Measurements from ENCODE around the gene PCNA. TPM values are rescaled to one million over a fixed set of nuclear protein-coding genes. Genes with fewer than 3 reads are reported as not detected.

Gene PCNA
- polyA plus RNA-seq, 2 of the 4 experiments (the other 2 are of a cell fraction), result 445 to 450 TPM

GRCh38 chr20:5118220-5119142, 1.3 kb downstream of the PCNA start:
- peak overlapping the region; percentile 78 for H3K4me3 ChIP-seq
- ChIA-PET POLR2A (interaction anchor here (2.0 to 2.3 kb wide), 4 partner anchors 8 to 74 kb away, joined by 7 to 14 read pairs (median 8); partner anchors contain the start of gene CDS2), CTCF (interaction anchor here (1.2 to 5.1 kb wide), 4 partner anchors 10 to 86 kb away, joined by 3 to 45 read pairs (median 4); no protein-coding TSS in a partner anchor)
- DNase-seq (ENCODE audit: low read depth in 1 of 2, low spot score in 1 of 2) (peak in 1 of 2 experiments; percentile 37), FAIRE-seq (no peak), ATAC-seq (no peak)
- TF ChIP-seq MYC (IDR thresholded peaks at IDR 0.05; ENCODE audit: borderline replicate concordance, low read length) (0 out of 2 replicates have a peak, but pooled peaks have one; percentile 12), MAX (IDR thresholded peaks at IDR 0.05) (no peak)
- 5% methylated on average over 23 of the region's 23 CpGs for WGBS (ENCODE audit: missing lambda C conversion rate)
- H3K4me2 ChIP-seq, result peak overlapping the region; percentile 89
- peak overlapping the region; percentile 85 to 90 for H3K27ac ChIP-seq
- peaks cover 38% of the 10 kb centered on the region for H3K4me1 ChIP-seq
- H3K9me3 ChIP-seq, result no peaks in the 10 kb centered on the region

GRCh38 chr20:5116875-5117274, 2.9 kb downstream of the PCNA start:
- Histone ChIP-seq H3K9me3 (no peaks in the 10 kb centered on the region), H3K27ac (no peak overlapping the region), H3K4me2 (peak overlapping the region; percentile 89), H3K4me3 (no peak overlapping the region; the same call in 2 of the 3 replicates), H3K4me1 (peaks cover 39% of the 10 kb centered on the region)
- ChIA-PET POLR2A (interaction anchor here (2.3 kb wide), 1 partner anchor 10 kb away, joined by 9 read pairs; the partner anchor contains the start of gene CDS2), CTCF (interaction anchor here (0.7 kb wide), 1 partner anchor 18 kb away, joined by 3 read pairs; no protein-coding TSS in a partner anchor)
- no peak for TF ChIP-seq POLR2AphosphoS2 (conservative IDR thresholded peaks at IDR 0.05; ENCODE audit: low read length)
- no peak for TF ChIP-seq CHD4 (IDR thresholded peaks at IDR 0.05; ENCODE audit: borderline replicate concordance)
- TF ChIP-seq RCOR1 (IDR thresholded peaks at IDR 0.05; ENCODE audit: low read depth, low read length), result no peak
- TF ChIP-seq MAFK (IDR thresholded peaks at IDR 0.05; ENCODE audit: partially characterized antibody), result no peak
- no peak for TF ChIP-seq ATOH8 (CRISPR knock-in tag; IDR thresholded peaks at IDR 0.05; ENCODE audit: low read depth)
- TF ChIP-seq HOXB13 (CRISPR knock-in tag; IDR thresholded peaks at IDR 0.05; ENCODE audit: low read depth), result no peak
- TF ChIP-seq ZSCAN20 (CRISPR knock-in tag; IDR thresholded peaks at IDR 0.05), result no peak
- TF ChIP-seq REST (IDR thresholded peaks at IDR 0.05), result no peak
- TF ChIP-seq KDM5A (IDR thresholded peaks at IDR 0.05), result no peak
- no peak for TF ChIP-seq RNF2 (IDR thresholded peaks at IDR 0.05; ENCODE audit: borderline replicate concordance, low read depth)
- TF ChIP-seq E2F6 (IDR thresholded peaks at IDR 0.05; ENCODE audit: borderline replicate concordance, low read depth), result no peak
- TF ChIP-seq JUN (IDR thresholded peaks at IDR 0.05), result no peak
- no peak for TF ChIP-seq CEBPB (IDR thresholded peaks at IDR 0.05)
- no peak for TF ChIP-seq KDM1A (IDR thresholded peaks at IDR 0.05; ENCODE audit: low read depth)
- TF ChIP-seq RARB (CRISPR knock-in tag; IDR thresholded peaks at IDR 0.05), result no peak
- no peak for TF ChIP-seq FOSB (CRISPR knock-in tag; IDR thresholded peaks at IDR 0.05)
- TF ChIP-seq NPAS2 (CRISPR knock-in tag; IDR thresholded peaks at IDR 0.05; ENCODE audit: borderline replicate concordance), result no peak
- TF ChIP-seq MAZ (IDR thresholded peaks at IDR 0.05; ENCODE audit: borderline replicate concordance, low read depth, low read length), result no peak
- TF ChIP-seq EP300 (IDR thresholded peaks at IDR 0.05), result no peak
- no peak for FAIRE-seq
- WGBS (ENCODE audit: missing lambda C conversion rate), result 84% methylated on average over 3 of the region's 3 CpGs
- ATAC-seq, result no peak
- DNase-seq (ENCODE audit: low read depth in 1 of 2, low spot score in 1 of 2), result no peak

All from A549 (cell line).